CD14-positive monocyte (primary cell): ENCODE data around the gene SDE2. TPM values are rescaled to one million over a fixed set of nuclear protein-coding genes. Genes with fewer than 3 reads are reported as not detected.
A peak's percentile ranks its signal among the peaks of the same experiment; 100 is the strongest.
"Not testable (repeated sequence)": the region's sequence is repeated elsewhere in the genome, so short reads cannot be mapped to it uniquely, and the experiment has no call there.

ENCODE experiments used
- DNase-seq, 3 donors: peaks; one replicate each; pipeline ENCODE4 v3.0.0-alpha.2; 2011 to 2022
- H2AFZ ChIP-seq: 2 replicates; pipeline ENCODE4 v1.6.0; 2012; ENCODE audit warnings: mild to moderate bottlenecking, low read depth, low read length, inconsistent platforms; ENCODE audit not compliant: insufficient read depth, poor library complexity, severe bottlenecking
- H3K27ac ChIP-seq, 2 donors: 1 replicate in 1 of 2; 2 replicates in 1 of 2; pipeline ENCODE4 v1.5.1; 2012 to 2013; ENCODE audit warnings: low read length in 2 of 2, control low read depth in 1 of 2, inconsistent platforms in 1 of 2, low read depth in 1 of 2, mild to moderate bottlenecking in 1 of 2
- H3K27me3 ChIP-seq, 2 donors: one replicate each; pipeline versions ENCODE4 v1.6.0 to v1.6.1; 2011 to 2013; ENCODE audit warnings: low read length in 2 of 2; ENCODE audit not compliant: control insufficient read depth in 2 of 2, insufficient read depth in 2 of 2
- H3K36me3 ChIP-seq, 2 donors: replicated peaks in 1 of 2; 1 replicate in 1 of 2; 2 replicates in 1 of 2; pipeline versions ENCODE4 v1.5.1 to v1.6.1; 2012 to 2013; ENCODE audit warnings: low read length in 2 of 2, control low read depth in 1 of 2, inconsistent platforms in 1 of 2, mild to moderate bottlenecking in 1 of 2; ENCODE audit not compliant: insufficient read depth in 2 of 2, control insufficient read depth in 1 of 2
- H3K4me1 ChIP-seq, 2 donors: 1 replicate in 1 of 2; 2 replicates in 1 of 2; pipeline versions ENCODE4 v1.5.1 to v1.6.1; 2012 to 2013; ENCODE audit warnings: low read length in 2 of 2, control low read depth in 1 of 2, inconsistent platforms in 1 of 2, mild to moderate bottlenecking in 1 of 2, moderate library complexity in 1 of 2; ENCODE audit not compliant: insufficient read depth in 2 of 2, control insufficient read depth in 1 of 2
- H3K4me2 ChIP-seq: replicated peaks from 2 replicates; pipeline ENCODE3; 2012; ENCODE audit warnings: low read length, moderate library complexity, mild to moderate bottlenecking; ENCODE audit not compliant: poor library complexity, severe bottlenecking; ENCODE audit errors: extremely low read depth
- H3K4me3 ChIP-seq, 3 experiments: fragments of 200-600 bp in 1 of 3; sonication (generic) in 1 of 3; replicated peaks in 1 of 3; 1 replicate in 2 of 3; 2 replicates in 1 of 3; pipeline ENCODE4 v1.5.1; 2011 to 2013; ENCODE audit warnings: low read length in 3 of 3, mild to moderate bottlenecking in 3 of 3, control low read depth in 2 of 3, low read depth in 2 of 3, inconsistent platforms in 1 of 3, moderate library complexity in 1 of 3
- H3K79me2 ChIP-seq: 2 replicates; pipeline ENCODE4 v1.6.0; 2012; ENCODE audit warnings: mild to moderate bottlenecking, control low read depth, inconsistent platforms, low read length, moderate library complexity; ENCODE audit not compliant: insufficient read depth
- H3K9ac ChIP-seq: 2 replicates; pipeline ENCODE4 v1.6.0; 2017; ENCODE audit warnings: low read length, mild to moderate bottlenecking; ENCODE audit not compliant: insufficient read depth, poor library complexity, severe bottlenecking
- H3K9me3 ChIP-seq, 2 donors: replicated peaks in 1 of 2; 1 replicate in 1 of 2; 2 replicates in 1 of 2; pipeline versions ENCODE4 v1.5.1 to v1.6.1; 2012 to 2013; ENCODE audit warnings: low read length in 2 of 2, control low read depth in 1 of 2; ENCODE audit not compliant: control insufficient read depth in 1 of 2, insufficient read depth in 1 of 2
- H4K20me1 ChIP-seq: 2 replicates; pipeline ENCODE4 v1.6.0; 2012; ENCODE audit warnings: mild to moderate bottlenecking, low read length, control low read depth, moderate library complexity; ENCODE audit not compliant: insufficient read depth
- H3K27ac Mint-ChIP-seq, 7 donors: one replicate each; pipeline ENCODE4 v1.8.0; 2020; ENCODE audit warnings: mild to moderate bottlenecking in 7 of 7, mixed read lengths in 7 of 7, moderate library complexity in 6 of 7, inconsistent platforms in 2 of 7
- H3K27me3 Mint-ChIP-seq, 3 donors: one replicate each; pipeline ENCODE4 v1.8.0; 2021 to 2022; ENCODE audit warnings: low read depth in 3 of 3, mild to moderate bottlenecking in 3 of 3, mixed read lengths in 3 of 3, moderate library complexity in 3 of 3, inconsistent platforms in 1 of 3
- H3K36me3 Mint-ChIP-seq, 2 donors: one replicate each; pipeline ENCODE4 v1.8.0; 2020; ENCODE audit warnings: mixed read lengths in 2 of 2, inconsistent platforms in 1 of 2, mild to moderate bottlenecking in 1 of 2
- H3K4me1 Mint-ChIP-seq: one replicate; pipeline ENCODE4 v1.8.0; 2020; ENCODE audit warnings: mild to moderate bottlenecking, mixed read lengths
- H3K4me3 Mint-ChIP-seq, 2 donors: one replicate each; pipeline ENCODE4 v1.8.0; 2020; ENCODE audit warnings: mild to moderate bottlenecking in 2 of 2, mixed read lengths in 2 of 2, moderate library complexity in 1 of 2
- H3K9me3 Mint-ChIP-seq, 7 donors: one replicate each; pipeline ENCODE4 v1.8.0; 2020 to 2022; ENCODE audit warnings: mixed read lengths in 7 of 7, mild to moderate bottlenecking in 6 of 7, moderate library complexity in 6 of 7, inconsistent platforms in 2 of 7
- CTCF ChIP-seq: fragments of 200-600 bp; IDR thresholded peaks from one replicate; pipeline ENCODE4 v1.8.0; 2022; ENCODE audit warnings: antibody characterized with exemption, mild to moderate bottlenecking
- WGBS: methylation state at CpG from one replicate; pipeline ENCODE4 v1.1.5; 2013; ENCODE audit warnings: missing lambda C conversion rate; ENCODE audit not compliant: insufficient coverage; 5-methylcytosine and 5-hydroxymethylcytosine counted together
- intact Hi-C, 2 donors: fragments of 100-400 bp; cut with micrococcal nuclease; formaldehyde crosslinking; loops; one replicate each; pipeline versions ENCODE4 v1.15.0 to v1.15.1; 2023
- polyA plus RNA-seq, 3 donors: library from polyadenylated mRNA; depleted of rRNA in 1 of 3; unstranded in 2 of 3; stranded (reverse) in 1 of 3; fragments of 300-500 nt in 2 of 3; fragments of >200 nt in 1 of 3; fragmentation: Illumina TruSeq in 2 of 3; gene quantifications; 1 replicate in 2 of 3; 2 replicates in 1 of 3; pipeline ENCODE4 v1.2.3, GENCODE V29; 2012 to 2021

Gene SDE2
- polyA plus RNA-seq, 3 donors, result 6.8 to 18.0 (median 8.4) TPM

DNA sequence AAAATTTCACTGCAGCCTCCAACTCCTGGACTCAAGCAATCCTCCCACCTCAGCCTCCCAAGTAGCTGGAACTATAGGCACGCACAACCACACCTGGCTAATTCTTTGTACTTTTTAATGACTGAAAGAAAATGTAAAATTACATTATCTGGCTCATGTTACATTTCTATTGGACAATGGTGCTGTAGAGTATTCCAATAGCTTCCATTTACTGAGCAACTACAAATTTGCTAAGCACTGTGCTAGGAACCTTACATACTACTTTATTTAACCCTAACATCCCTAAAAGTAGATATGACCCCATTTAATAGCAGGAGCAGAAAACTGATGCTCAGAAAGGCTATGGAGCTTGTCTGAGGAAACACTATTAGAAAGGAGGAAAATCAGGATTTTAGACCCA lies 19.7 kb downstream of the SDE2 start:
- no peak for TF ChIP-seq CTCF
- intact Hi-C loops, result loop anchor here (5.0 to 10.0 kb wide), 3 partner anchors 202 to 502 kb away; partner anchors contain the start of gene SRP9 (in 2 of the 2)
- H3K27me3 ChIP-seq, result no peaks in the 10 kb centered on the region

GRCh38 chr1:225977937-225978748 lies 21.0 kb downstream of the SDE2 start:
- Histone ChIP-seq H3K4me2 (no peak overlapping the region), H3K9me3 (peaks cover 8 to 10% of the 10 kb centered on the region in 2 donors), H3K79me2 (no peaks in the 10 kb centered on the region), H3K27ac (no peak overlapping the region), H3K27me3 (no peaks in the 10 kb centered on the region), H3K4me3 (no peak overlapping the region), H3K36me3 (peaks cover 30 to 41% of the 10 kb centered on the region in 2 donors), H3K4me1 (peaks cover 0 to 5% of the 10 kb centered on the region in 2 donors), H3K9ac (no peak overlapping the region), H2AFZ (no peak overlapping the region), H4K20me1 (no peaks in the 10 kb centered on the region)
- no peak for TF ChIP-seq CTCF
- peaks cover 7 to 12% (median 10%) of the 10 kb centered on the region in 7 donors for H3K9me3 Mint-ChIP-seq
- peaks cover 0 to 3% (median 0%) of the 10 kb centered on the region in 3 donors for H3K27me3 Mint-ChIP-seq
- intact Hi-C loops, result loop anchor here (2.0 to 10.0 kb wide), 4 partner anchors 201 to 503 kb away; partner anchors contain the start of gene SRP9 (in 2 of the 2)
- H3K4me3 Mint-ChIP-seq, result no peak overlapping the region
- WGBS, result 21% methylated on average over 9 of the region's 15 CpGs
- H3K27ac Mint-ChIP-seq, result peak overlapping the region in 3 of 7 donors; percentile 1 to 51 (median 6)
- peaks cover 38 to 62% of the 10 kb centered on the region in 2 donors for H3K36me3 Mint-ChIP-seq
- H3K4me1 Mint-ChIP-seq, result peaks cover 16% of the 10 kb centered on the region
- DNase-seq, result no peak

More for the DNA sequence above, 19.7 kb downstream of the SDE2 start:
- Mint-ChIP-seq H3K4me3 (no peak overlapping the region), H3K27ac (no peak overlapping the region), H3K36me3 (peaks cover 48 to 74% of the 10 kb centered on the region in 2 donors), H3K9me3 (peaks cover 7 to 12% (median 11%) of the 10 kb centered on the region in 7 donors), H3K27me3 (peaks cover 0 to 2% (median 0%) of the 10 kb centered on the region in 3 donors), H3K4me1 (peaks cover 16% of the 10 kb centered on the region)
- no peak overlapping the region for H3K4me2 ChIP-seq
- H3K4me3 ChIP-seq, result no peak overlapping the region
- no peaks in the 10 kb centered on the region for H3K79me2 ChIP-seq
- WGBS, result no CpG with 5 or more reads among the region's 1 CpG
- no peak overlapping the region for H3K9ac ChIP-seq
- no peak overlapping the region for H3K27ac ChIP-seq
- no peak for DNase-seq
- no peaks in the 10 kb centered on the region for H4K20me1 ChIP-seq
- H3K9me3 ChIP-seq, result peaks cover 8 to 10% of the 10 kb centered on the region in 2 donors
- H3K4me1 ChIP-seq, result peaks cover 0 to 5% of the 10 kb centered on the region in 2 donors
- no peak overlapping the region for H2AFZ ChIP-seq
- peaks cover 40 to 53% of the 10 kb centered on the region in 2 donors for H3K36me3 ChIP-seq

GRCh38 chr1:225975146-225975545 lies 24.0 kb downstream of the SDE2 start:
- not testable (repeated sequence) for H3K27ac ChIP-seq, H3K27me3 ChIP-seq, H3K9me3 Mint-ChIP-seq, H3K4me3 Mint-ChIP-seq, H3K9ac ChIP-seq, H3K27me3 Mint-ChIP-seq, H3K27ac Mint-ChIP-seq, H3K4me2 ChIP-seq, DNase-seq, H3K4me1 ChIP-seq, H4K20me1 ChIP-seq, H2AFZ ChIP-seq, H3K9me3 ChIP-seq, H3K79me2 ChIP-seq, H3K4me3 ChIP-seq
- H3K36me3 ChIP-seq, result peaks cover 8 to 12% of the 10 kb centered on the region in 2 donors
- WGBS, result 96% methylated on average over 8 of the region's 12 CpGs
- intact Hi-C loops, result loop anchor here (5.0 to 10.0 kb wide), 3 partner anchors 198 to 498 kb away; partner anchors contain the start of gene SRP9 (in 2 of the 2)
- Mint-ChIP-seq H3K36me3 (peaks cover 23 to 33% of the 10 kb centered on the region in 2 donors), H3K4me1 (peaks cover 13% of the 10 kb centered on the region)
